GM21786 (cell line): ENCODE measurements around the gene HSPA12A.

Source experiments
- ATAC-seq: cut with Tn5 transposase; IDR thresholded peaks from one replicate; pipeline ENCODE4 v1.9.1; 2021; ENCODE audit not compliant: unreplicated experiment

The HSPA12A gene

DNA sequence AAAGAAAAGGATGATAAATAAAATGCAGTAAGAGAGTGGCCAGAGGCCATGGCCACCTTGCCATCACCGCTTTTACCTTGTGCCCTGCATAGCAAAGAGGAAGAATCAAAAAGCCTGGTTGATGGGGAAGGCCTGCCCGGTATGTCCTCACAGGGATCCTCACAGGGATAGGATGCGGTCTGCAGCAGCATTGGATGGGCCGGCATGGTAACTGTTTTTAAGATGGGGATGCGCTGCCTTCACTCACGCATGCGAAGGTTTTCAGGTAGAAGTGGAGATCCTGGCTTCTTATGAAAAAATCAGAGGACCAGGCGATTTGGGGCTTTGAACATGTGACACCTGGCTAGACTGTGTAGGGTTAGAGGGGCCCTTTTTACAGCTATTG lies 109.2 kb downstream of the HSPA12A start:
- ATAC-seq: no peak

DNA sequence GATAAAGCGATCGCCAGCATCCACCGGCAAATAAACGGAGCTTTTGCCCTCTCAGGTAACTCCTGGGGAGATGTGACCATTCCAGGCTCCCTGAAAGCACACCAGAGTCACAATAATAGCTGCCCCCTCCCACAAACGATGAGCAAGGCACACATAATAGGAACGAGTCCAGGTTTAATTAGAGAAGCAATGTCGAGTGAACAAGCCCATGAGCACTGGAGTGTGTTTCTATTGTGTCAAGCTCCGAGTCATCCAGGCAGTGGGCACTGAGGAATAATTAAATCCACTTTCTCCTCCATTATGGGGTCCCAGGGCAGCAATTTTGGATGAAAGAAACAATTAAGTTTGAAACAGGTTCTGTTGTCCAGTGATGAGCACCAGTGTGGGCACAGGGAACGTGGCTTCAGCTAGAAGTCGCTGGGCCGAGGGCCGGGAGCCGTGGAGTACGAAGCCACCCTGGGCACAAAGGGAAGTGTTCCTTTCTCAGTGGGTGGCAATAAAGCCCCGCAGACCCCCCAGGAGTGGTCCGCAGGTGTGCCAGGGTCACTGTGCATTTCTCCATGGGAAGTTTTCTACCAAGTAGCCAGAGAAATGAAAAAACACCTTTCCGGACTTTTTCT lies 109.7 kb downstream of the HSPA12A start:
- ATAC-seq: no peak

DNA sequence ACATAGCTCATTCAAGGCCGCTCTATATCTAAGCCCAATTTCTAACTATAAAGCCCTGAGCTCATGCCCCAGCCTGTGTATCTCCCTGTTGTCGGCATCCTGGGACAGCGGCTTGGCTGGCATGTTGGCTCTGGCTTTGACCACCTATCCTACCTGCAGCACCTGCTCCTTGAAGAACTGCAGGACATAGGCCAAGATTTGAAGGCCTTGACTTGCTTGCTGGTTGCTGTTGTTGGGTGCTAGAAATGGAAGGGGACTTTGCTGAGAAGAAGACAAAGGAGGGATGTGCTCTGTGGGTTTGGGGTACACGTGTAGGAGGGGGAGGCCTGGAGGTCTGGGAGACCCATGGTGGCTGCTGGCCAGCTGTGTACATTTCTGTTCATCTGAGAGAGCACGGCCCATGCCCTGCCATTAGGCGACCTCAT lies 110.5 kb downstream of the HSPA12A start:
- no peak for ATAC-seq

DNA sequence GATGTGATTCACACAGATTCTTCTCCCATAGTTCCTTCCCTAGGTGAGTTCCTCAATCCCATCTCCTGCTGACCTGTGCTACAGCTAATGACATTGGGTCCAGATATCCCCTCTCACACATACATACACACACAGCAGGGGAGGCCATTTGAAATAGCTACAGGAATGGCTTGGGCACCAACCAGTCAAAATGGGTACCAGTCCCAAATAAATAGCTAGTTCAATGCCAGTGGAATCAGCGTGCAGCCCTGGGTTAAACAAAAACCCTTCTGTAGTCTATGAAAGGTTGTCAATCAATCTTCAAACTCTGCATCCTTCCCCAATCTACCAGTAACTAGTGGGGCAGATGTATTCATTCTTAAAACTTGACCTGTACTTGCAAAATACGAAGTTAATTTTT lies 112.3 kb downstream of the HSPA12A start:
- ATAC-seq: no peak

DNA sequence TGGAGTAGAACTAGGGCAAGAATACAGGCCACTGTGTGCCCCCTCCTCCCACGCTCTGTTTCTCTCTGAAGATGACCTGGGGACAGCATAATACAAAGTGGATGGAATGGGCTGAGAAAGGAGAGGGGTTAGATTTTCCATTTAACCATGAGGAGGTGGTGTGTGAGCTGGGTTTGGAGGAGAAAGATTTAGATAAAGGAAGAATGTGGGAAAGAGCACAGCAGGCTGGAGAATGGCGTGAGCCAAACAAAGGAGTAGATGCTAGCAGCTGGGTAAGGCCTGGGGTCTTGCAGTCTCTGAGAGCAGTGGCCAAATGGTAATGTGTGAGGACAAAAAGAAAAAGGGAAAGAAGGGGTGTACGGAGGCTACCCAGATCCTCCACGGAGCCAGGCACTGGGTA lies 113.0 kb downstream of the HSPA12A start:
- ATAC-seq: no peak

DNA sequence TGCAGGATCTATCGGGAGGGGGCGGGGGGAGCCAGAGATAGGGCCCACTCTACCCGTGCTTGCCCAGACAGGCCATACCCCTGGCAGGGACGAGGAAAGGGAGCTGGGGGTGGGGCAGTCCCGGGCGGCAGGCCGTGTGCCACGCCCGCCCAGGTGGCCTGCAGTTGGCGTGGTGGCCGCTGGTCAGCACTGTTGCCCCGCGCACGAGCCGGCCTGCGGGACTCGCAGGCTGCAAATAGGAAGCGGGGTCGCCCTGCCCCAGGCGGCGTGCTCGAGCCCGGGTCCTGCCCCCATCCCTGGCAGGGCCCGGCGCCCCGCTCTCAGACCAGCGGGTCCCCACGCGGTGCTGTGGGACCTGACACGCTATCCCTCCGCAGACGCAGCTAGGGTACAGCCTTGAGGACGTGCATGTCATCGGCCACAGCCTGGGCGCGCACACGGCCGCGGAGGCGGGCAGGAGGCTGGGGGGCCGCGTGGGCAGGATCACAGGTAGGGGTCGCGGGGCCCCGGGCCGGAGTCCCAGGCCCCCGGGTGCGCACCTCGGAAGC lies 114.9 kb downstream of the HSPA12A start:
- ATAC-seq: no peak

DNA sequence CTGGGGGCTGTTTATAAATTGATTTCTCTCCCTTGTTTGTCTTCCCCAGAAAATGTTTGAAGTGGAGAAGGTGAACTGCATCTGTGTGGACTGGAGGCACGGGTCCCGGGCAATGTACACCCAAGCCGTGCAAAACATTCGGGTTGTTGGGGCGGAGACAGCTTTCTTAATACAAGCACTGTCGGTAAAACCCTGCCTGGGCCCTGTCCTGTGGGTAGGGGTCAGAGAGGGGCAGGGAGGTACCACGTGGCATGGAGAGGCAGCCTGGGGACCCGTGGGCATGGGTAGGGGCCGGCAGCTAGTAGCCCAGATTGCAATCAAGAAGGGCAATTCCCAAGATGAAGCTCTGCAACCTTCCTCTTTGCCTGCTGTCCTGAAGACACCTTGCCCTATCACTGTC lies 115.6 kb downstream of the HSPA12A start:
- no peak for ATAC-seq

DNA sequence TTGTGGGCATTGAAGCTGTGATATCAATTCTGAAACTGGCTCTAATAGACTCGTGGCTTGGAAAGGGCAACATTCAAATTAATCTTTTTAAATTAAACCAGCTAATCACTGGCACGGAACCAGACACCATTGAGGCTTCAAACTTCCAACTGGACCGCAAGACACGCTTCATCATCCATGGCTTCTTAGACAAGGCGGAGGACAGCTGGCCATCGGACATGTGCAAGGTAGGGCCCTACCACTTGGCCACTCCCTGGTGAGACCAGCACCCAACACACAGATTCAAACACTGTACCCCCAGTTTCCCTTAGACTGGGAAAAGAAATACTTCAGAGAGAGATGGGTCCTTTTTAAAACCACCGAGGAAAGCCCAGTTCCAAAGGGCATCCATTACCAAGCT lies 116.5 kb downstream of the HSPA12A start:
- no peak for ATAC-seq

DNA sequence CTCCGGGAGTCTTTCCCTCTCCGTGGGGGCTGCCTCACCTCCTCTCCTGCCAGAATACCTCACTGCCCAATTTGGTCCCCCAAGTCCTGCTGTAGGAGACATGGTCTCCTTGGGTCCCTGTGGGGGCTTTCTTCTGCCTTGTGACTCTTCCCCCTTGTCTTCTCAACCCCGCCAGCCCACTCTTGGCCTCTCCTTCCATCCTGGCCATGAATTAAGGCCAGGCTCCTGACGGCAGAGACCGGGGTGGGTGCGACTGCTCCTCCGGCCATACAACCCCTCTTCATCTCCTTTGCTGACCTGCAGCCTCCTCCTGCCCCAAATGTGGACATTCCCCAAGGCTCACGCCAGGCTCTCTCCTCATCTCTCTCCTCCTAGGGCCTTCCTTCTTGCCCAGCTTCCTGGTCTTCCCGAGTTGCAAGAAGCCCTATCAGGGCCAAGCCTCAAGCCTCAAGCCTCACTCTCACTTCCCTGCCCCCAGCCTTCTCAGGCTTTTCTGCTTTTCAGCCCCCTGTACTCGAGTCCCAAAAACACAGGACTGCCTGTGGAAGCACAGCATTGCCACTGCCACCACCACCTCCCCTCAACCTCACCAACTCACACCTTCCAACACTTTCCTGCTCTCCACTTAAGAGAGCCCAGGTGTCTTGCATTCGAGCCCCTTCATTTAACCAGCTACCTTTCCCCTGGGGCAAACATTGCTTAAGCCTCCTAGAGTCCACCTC lies 120.3 kb downstream of the HSPA12A start:
- no peak for ATAC-seq

DNA sequence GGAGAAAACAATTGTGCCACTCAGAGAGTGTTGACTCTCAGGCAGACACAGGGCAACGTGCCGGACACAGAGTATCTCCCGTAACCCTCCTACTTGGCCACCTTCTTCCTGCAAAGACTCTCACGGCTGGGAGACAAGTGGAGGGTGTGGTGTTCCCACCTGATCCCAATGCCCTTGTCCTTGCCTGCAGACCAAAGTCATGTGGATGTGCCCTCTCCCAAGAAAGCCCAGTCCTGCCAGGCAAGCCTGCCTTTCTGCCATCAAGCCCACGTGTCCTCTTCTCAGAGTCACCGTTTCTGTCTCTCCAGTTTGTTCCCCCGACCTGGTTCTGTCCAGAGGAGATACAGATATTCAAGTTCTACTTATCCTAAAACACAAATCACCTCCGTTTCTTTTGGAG lies 120.9 kb downstream of the HSPA12A start:
- ATAC-seq: no peak
